ENCODE data around the gene IGF1. TPM values are rescaled to one million over a fixed set of nuclear protein-coding genes. Genes with fewer than 3 reads are reported as not detected.

IGF1 gene
- total RNA-seq, 1 experiment from 2014 or later = not detected

DNA sequence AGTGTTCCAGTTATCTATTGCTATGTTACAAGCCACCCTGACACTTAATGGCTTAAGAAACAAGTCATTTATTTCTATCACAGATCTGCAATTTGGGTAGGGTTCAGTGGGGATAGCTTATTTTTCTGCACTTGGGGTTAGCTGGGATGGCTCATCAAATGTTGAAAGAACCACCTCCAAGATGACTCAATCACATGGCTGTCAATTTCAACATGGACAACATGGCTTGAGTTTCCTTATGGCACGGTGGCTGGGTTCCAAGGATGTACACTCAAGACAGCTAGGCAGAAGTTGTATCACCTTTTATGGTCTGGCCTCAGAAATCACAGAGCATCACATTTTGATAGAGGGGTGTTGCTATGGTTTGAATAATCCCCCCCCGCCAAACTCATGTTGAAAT lies 24.5 kb upstream of the IGF1 start:
- H3K27ac ChIP-seq (ENCODE audit: low read length) = no peak overlapping the region
- no peaks in the 10 kb centered on the region for H3K9me3 ChIP-seq (ENCODE audit: low read length)
- H3K4me1 ChIP-seq (ENCODE audit: low read length) = no peaks in the 10 kb centered on the region
- H3K27me3 ChIP-seq (ENCODE audit: low read length) = no peaks in the 10 kb centered on the region
- H4K20me1 ChIP-seq (ENCODE audit: insufficient read depth, low read depth, low read length) = no peaks in the 10 kb centered on the region
- H3K79me2 ChIP-seq (ENCODE audit: low read length) = no peaks in the 10 kb centered on the region
- H3K9me2 ChIP-seq (replicated peaks; ENCODE audit: insufficient read depth, low read length) = no peaks in the 10 kb centered on the region
- H3K9ac ChIP-seq (ENCODE audit: low read length) = no peak overlapping the region
- DNase-seq = no peak
- H3K4me2 ChIP-seq (ENCODE audit: low read depth, low read length, poor library complexity, severe bottlenecking) = no peak overlapping the region
- no peaks in the 10 kb centered on the region for H3K36me3 ChIP-seq (ENCODE audit: insufficient read depth, low read length)
- no peak overlapping the region for H3K4me3 ChIP-seq (ENCODE audit: low read length)
- H2AFZ ChIP-seq (ENCODE audit: low read length) = no peak overlapping the region

DNA sequence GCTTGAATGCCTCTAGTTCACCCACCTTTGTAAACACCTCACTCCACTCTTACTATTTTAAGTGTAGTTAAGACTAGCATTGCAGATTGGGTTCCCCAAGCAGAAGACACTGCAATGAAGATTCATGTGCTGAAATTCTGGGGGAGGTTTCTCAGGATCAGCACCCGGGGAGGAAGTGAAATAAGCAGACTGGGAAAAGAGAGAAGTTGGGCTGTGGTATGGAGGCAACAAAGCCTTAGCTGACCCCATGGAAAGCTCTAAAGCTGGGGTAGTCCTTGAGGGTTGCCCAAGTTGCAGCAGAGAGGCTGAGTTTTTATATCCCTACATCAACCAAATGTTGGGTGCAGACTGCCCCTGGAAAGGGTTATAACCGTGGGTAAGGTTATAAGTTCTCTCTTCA lies 23.9 kb upstream of the IGF1 start:
- Histone ChIP-seq H3K9ac (ENCODE audit: low read length) (no peak overlapping the region), H3K4me2 (ENCODE audit: low read depth, low read length, poor library complexity, severe bottlenecking) (no peak overlapping the region), H3K27me3 (ENCODE audit: low read length) (no peaks in the 10 kb centered on the region), H4K20me1 (ENCODE audit: insufficient read depth, low read depth, low read length) (no peaks in the 10 kb centered on the region), H3K9me2 (replicated peaks; ENCODE audit: insufficient read depth, low read length) (no peaks in the 10 kb centered on the region), H3K27ac (ENCODE audit: low read length) (no peak overlapping the region), H2AFZ (ENCODE audit: low read length) (no peak overlapping the region), H3K36me3 (ENCODE audit: insufficient read depth, low read length) (no peaks in the 10 kb centered on the region), H3K9me3 (ENCODE audit: low read length) (no peaks in the 10 kb centered on the region), H3K4me3 (ENCODE audit: low read length) (no peak overlapping the region), H3K79me2 (ENCODE audit: low read length) (no peaks in the 10 kb centered on the region), H3K4me1 (ENCODE audit: low read length) (no peaks in the 10 kb centered on the region)
- no peak for DNase-seq

DNA sequence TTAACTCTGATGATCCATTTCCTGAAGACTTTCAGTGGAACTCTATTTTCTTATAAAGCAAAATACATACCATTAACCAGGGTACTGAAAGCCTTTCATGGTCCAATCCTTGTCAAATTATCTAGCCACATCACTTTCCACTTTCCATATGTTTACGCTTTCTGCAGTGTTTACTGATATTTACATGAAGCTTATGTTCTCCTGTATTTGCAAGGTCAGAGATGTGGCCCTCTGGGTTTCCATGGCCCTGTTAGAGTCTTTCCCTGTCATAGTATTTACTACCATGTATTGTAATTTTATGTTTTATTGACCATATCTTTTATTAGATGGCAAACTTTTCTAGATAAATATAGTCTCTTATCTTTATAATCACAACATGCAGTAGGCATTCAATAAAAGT lies 23.5 kb upstream of the IGF1 start:
- Histone ChIP-seq H3K9me3 (ENCODE audit: low read length) (no peaks in the 10 kb centered on the region), H3K9ac (ENCODE audit: low read length) (no peak overlapping the region), H3K27me3 (ENCODE audit: low read length) (no peaks in the 10 kb centered on the region), H3K79me2 (ENCODE audit: low read length) (no peaks in the 10 kb centered on the region), H3K4me3 (ENCODE audit: low read length) (no peak overlapping the region), H2AFZ (ENCODE audit: low read length) (no peak overlapping the region), H3K36me3 (ENCODE audit: insufficient read depth, low read length) (no peaks in the 10 kb centered on the region), H3K9me2 (replicated peaks; ENCODE audit: insufficient read depth, low read length) (no peaks in the 10 kb centered on the region), H3K4me1 (ENCODE audit: low read length) (no peaks in the 10 kb centered on the region), H3K4me2 (ENCODE audit: low read depth, low read length, poor library complexity, severe bottlenecking) (no peak overlapping the region), H3K27ac (ENCODE audit: low read length) (no peak overlapping the region), H4K20me1 (ENCODE audit: insufficient read depth, low read depth, low read length) (no peaks in the 10 kb centered on the region)
- no peak for DNase-seq

DNA sequence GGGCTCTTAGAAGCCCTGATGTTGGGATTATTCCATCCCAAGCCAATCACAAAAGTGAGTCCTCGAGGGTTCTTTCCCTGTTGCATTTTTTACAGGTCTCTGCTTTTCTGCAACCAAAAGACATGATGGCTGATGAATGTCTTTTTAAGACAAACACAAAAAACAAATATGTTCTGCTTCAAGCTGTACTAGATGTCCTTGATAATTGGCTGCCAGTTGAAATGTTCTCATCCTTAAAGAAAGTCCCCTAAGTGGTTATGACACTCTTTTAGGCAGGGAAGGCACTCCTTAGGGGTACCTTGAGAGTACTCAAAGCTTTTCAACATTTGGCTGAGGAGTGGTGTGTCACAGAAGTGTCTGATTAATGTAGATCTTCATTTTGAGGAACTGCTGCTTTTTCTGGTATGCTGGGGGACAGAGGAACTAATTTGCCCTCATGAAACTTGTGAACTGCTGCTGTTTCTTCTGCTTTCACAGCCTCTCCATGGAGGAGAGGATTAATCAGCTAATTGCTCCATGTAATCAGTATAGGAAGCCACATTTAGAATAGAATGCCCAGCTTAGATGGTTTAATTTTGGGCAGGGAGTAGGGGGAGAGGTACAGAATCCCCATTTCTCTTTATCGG lies 22.8 kb upstream of the IGF1 start:
- no peaks in the 10 kb centered on the region for H3K9me3 ChIP-seq (ENCODE audit: low read length)
- no peak for DNase-seq
- H3K4me3 ChIP-seq (ENCODE audit: low read length) = no peak overlapping the region
- no peaks in the 10 kb centered on the region for H4K20me1 ChIP-seq (ENCODE audit: insufficient read depth, low read depth, low read length)
- no peaks in the 10 kb centered on the region for H3K4me1 ChIP-seq (ENCODE audit: low read length)
- no peaks in the 10 kb centered on the region for H3K36me3 ChIP-seq (ENCODE audit: insufficient read depth, low read length)
- H3K27ac ChIP-seq (ENCODE audit: low read length) = no peak overlapping the region
- H3K9ac ChIP-seq (ENCODE audit: low read length) = no peak overlapping the region
- H3K4me2 ChIP-seq (ENCODE audit: low read depth, low read length, poor library complexity, severe bottlenecking) = no peak overlapping the region
- no peaks in the 10 kb centered on the region for H3K9me2 ChIP-seq (replicated peaks; ENCODE audit: insufficient read depth, low read length)
- H2AFZ ChIP-seq (ENCODE audit: low read length) = no peak overlapping the region
- no peaks in the 10 kb centered on the region for H3K27me3 ChIP-seq (ENCODE audit: low read length)
- H3K79me2 ChIP-seq (ENCODE audit: low read length) = no peaks in the 10 kb centered on the region

DNA sequence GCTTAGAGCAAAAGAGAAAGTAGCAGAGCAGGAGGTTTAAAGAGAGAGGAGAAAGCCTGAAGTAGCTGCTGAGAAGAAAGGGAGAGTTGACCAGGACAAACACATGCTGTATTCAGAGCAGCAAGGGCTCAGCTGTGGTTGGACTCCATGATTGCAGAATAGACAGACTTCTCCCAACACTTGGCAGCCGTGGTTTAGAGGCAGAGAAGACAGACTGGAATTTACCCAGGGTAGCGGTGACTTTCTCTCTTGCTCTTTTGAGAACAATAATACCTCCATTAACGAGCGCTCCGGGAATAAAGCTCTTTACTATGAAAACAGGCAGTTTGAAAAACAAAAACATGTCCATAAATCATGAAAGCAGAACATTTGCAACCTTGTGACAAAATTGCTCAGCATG lies 21.4 kb upstream of the IGF1 start:
- Histone ChIP-seq H3K4me1 (ENCODE audit: low read length) (no peaks in the 10 kb centered on the region), H3K4me3 (ENCODE audit: low read length) (no peak overlapping the region), H4K20me1 (ENCODE audit: insufficient read depth, low read depth, low read length) (no peaks in the 10 kb centered on the region), H3K36me3 (ENCODE audit: insufficient read depth, low read length) (no peaks in the 10 kb centered on the region), H3K27ac (ENCODE audit: low read length) (no peak overlapping the region), H3K27me3 (ENCODE audit: low read length) (no peaks in the 10 kb centered on the region), H2AFZ (ENCODE audit: low read length) (no peak overlapping the region), H3K9me2 (replicated peaks; ENCODE audit: insufficient read depth, low read length) (no peaks in the 10 kb centered on the region), H3K4me2 (ENCODE audit: low read depth, low read length, poor library complexity, severe bottlenecking) (no peak overlapping the region), H3K9me3 (ENCODE audit: low read length) (no peaks in the 10 kb centered on the region), H3K79me2 (ENCODE audit: low read length) (no peaks in the 10 kb centered on the region), H3K9ac (ENCODE audit: low read length) (no peak overlapping the region)
- no peak for DNase-seq

DNA sequence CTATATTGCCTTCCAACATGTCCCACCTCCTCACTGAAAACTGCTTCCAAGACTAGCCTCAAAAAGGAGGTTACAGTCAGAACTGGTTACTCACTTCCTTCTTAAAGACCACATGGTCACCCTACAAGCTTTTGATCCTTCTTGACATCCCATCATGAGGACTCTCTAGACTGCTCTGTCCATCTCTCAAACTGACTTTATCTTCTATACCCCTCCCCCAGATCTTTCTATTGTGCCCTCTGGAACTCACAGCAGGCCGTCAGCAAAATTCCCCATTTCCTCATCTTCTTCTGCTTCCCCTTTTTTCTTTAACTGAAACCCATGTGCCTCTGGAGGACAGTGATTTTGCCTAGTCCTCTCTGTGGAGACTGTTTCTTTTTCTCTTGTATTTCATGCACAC lies 18.1 kb upstream of the IGF1 start:
- Histone ChIP-seq H3K4me3 (ENCODE audit: low read length) (no peak overlapping the region), H4K20me1 (ENCODE audit: insufficient read depth, low read depth, low read length) (no peaks in the 10 kb centered on the region), H3K9me2 (replicated peaks; ENCODE audit: insufficient read depth, low read length) (no peaks in the 10 kb centered on the region), H3K4me1 (ENCODE audit: low read length) (no peaks in the 10 kb centered on the region), H3K9me3 (ENCODE audit: low read length) (no peaks in the 10 kb centered on the region), H2AFZ (ENCODE audit: low read length) (no peak overlapping the region), H3K9ac (ENCODE audit: low read length) (no peak overlapping the region), H3K27me3 (ENCODE audit: low read length) (no peaks in the 10 kb centered on the region), H3K4me2 (ENCODE audit: low read depth, low read length, poor library complexity, severe bottlenecking) (no peak overlapping the region), H3K36me3 (ENCODE audit: insufficient read depth, low read length) (no peaks in the 10 kb centered on the region), H3K27ac (ENCODE audit: low read length) (no peak overlapping the region), H3K79me2 (ENCODE audit: low read length) (no peaks in the 10 kb centered on the region)
- no peak for DNase-seq

DNA sequence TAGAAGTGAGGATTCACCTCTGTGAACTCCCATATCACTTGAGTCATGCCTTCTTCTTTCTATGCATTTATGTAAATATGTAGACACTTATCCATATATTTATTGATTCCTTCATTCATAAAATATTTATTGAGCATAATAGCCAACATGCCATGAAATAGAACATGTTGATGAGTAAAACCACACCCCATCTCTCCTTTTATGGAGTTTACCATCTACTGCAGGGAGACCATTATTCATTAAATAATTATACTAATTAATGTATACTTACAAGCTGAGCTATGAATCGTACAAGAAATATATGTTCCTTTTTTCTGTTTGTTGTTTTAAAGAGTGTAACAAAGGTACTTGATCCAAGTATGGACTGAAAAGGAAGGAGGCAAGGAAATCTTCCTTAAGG lies 17.4 kb upstream of the IGF1 start:
- Histone ChIP-seq H3K79me2 (ENCODE audit: low read length) (no peaks in the 10 kb centered on the region), H3K4me3 (ENCODE audit: low read length) (no peak overlapping the region), H3K9ac (ENCODE audit: low read length) (no peak overlapping the region), H3K27me3 (ENCODE audit: low read length) (no peaks in the 10 kb centered on the region), H4K20me1 (ENCODE audit: insufficient read depth, low read depth, low read length) (no peaks in the 10 kb centered on the region), H3K9me3 (ENCODE audit: low read length) (no peaks in the 10 kb centered on the region), H3K4me2 (ENCODE audit: low read depth, low read length, poor library complexity, severe bottlenecking) (no peak overlapping the region), H3K36me3 (ENCODE audit: insufficient read depth, low read length) (no peaks in the 10 kb centered on the region), H2AFZ (ENCODE audit: low read length) (no peak overlapping the region), H3K9me2 (replicated peaks; ENCODE audit: insufficient read depth, low read length) (no peaks in the 10 kb centered on the region), H3K4me1 (ENCODE audit: low read length) (no peaks in the 10 kb centered on the region), H3K27ac (ENCODE audit: low read length) (no peak overlapping the region)
- no peak for DNase-seq

DNA sequence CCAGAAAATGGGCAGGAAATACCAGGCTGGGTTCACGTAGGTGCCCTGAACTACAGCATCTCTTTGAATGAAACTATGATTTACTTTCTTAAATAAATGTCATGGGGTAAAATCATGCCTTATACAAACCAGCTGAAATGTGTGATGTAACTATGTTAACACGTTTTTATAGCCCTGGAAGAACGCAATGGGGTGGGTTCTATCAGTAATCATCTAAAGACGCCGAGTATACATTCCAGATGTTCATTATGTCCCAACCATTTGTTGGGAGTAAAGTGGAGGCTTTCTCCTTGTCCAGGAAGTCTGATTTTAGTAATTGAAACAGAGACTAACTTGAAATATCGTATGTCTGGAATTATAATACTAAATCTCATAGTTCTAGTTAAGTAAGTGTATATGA lies 16.2 kb upstream of the IGF1 start:
- Histone ChIP-seq H3K27ac (ENCODE audit: low read length) (no peak overlapping the region), H4K20me1 (ENCODE audit: insufficient read depth, low read depth, low read length) (no peaks in the 10 kb centered on the region), H3K9ac (ENCODE audit: low read length) (no peak overlapping the region), H3K4me2 (ENCODE audit: low read depth, low read length, poor library complexity, severe bottlenecking) (no peak overlapping the region), H3K4me1 (ENCODE audit: low read length) (no peaks in the 10 kb centered on the region), H3K27me3 (ENCODE audit: low read length) (no peaks in the 10 kb centered on the region), H3K9me2 (replicated peaks; ENCODE audit: insufficient read depth, low read length) (no peaks in the 10 kb centered on the region), H3K9me3 (ENCODE audit: low read length) (no peaks in the 10 kb centered on the region), H3K36me3 (ENCODE audit: insufficient read depth, low read length) (no peaks in the 10 kb centered on the region), H3K79me2 (ENCODE audit: low read length) (no peaks in the 10 kb centered on the region), H3K4me3 (ENCODE audit: low read length) (no peak overlapping the region), H2AFZ (ENCODE audit: low read length) (no peak overlapping the region)
- no peak for DNase-seq

DNA sequence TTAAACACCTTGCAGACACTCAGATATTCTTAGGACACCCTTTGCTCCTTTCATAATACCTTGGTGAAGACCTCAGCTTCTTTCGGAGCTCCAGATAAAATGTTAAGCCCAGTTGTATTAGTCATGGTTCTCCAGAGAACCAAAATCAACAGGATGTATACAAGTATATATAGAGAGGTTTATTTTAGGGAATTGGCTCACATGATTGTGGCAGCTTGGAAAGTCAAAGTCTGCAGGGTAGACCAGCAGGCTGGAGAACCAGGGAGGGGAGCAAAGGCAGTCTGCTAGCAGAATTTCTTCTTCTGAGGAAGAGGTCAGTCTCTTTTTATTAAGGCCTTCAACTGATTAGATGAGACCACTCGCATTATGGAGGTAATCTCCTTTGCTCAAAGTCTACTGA lies 6.9 kb upstream of the IGF1 start:
- H3K4me2 ChIP-seq (ENCODE audit: low read depth, low read length, poor library complexity, severe bottlenecking) = no peak overlapping the region
- H3K9me3 ChIP-seq (ENCODE audit: low read length) = no peaks in the 10 kb centered on the region
- H3K9me2 ChIP-seq (replicated peaks; ENCODE audit: insufficient read depth, low read length) = no peaks in the 10 kb centered on the region
- H2AFZ ChIP-seq (ENCODE audit: low read length) = no peak overlapping the region
- no peaks in the 10 kb centered on the region for H4K20me1 ChIP-seq (ENCODE audit: insufficient read depth, low read depth, low read length)
- no peak overlapping the region for H3K9ac ChIP-seq (ENCODE audit: low read length)
- peaks cover 16% of the 10 kb centered on the region for H3K4me1 ChIP-seq (ENCODE audit: low read length)
- H3K36me3 ChIP-seq (ENCODE audit: insufficient read depth, low read length) = no peaks in the 10 kb centered on the region
- no peak overlapping the region for H3K27ac ChIP-seq (ENCODE audit: low read length)
- no peaks in the 10 kb centered on the region for H3K27me3 ChIP-seq (ENCODE audit: low read length)
- no peak overlapping the region for H3K4me3 ChIP-seq (ENCODE audit: low read length)
- DNase-seq = no peak
- no peaks in the 10 kb centered on the region for H3K79me2 ChIP-seq (ENCODE audit: low read length)
